ENCODE data around the gene PDE4A.

Gene PDE4A

DNA sequence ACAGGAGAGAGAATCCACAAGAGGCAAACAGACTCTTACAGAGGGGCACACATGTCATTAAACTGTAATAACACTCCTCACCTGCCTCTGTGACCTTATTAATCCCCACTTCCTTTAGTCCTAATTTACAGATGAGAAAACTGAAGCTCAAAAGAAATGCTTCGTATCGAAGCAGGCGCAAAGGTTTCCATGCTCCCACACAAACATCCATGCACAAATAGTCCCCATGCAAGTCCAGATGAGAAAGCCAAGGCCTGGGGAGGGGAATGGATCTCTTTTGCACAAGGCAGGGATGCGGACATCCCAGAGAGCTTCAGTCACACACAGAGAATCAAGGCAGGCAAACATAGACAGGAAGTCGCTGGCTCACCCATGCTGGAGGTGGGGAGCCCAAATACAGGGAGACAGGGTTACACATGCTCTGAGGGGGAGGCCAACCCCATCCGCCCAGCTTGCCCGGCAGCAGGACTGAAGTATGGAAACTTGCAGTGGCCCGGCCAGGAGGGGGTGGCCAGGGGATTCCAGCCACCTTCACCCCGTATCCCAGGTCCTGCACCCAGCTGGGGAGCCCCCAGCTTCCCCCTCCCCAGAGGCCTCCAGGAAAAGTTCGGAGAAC, 96.4 kb downstream of the PDE4A start:
- FAIRE-seq, result no peak

DNA sequence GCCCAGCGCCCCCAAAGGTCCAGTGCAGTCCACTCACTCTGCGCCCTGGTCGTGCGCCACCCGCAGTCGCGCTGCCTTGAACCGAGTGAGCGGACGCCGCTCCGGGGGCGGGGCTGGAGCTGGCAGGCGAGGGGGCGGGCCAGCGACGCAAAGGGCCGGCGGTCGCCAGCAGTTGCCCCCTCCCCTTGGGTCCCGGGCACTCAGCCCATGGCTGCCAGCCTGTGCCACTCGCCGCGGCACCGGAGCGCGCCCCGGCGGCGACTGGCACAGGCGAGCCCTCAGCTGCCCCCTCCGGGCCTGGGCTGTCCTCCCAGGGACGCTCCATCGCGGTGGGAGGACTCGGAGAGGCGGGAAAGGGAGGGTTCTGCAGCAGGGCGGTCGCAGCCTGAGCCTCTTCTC, 97.0 kb downstream of the PDE4A start, which contains the start of gene S1PR5:
TSS of gene S1PR5 (minus strand) at position 87 of the 399 bp plus-strand sequence. CDS start 2,436 bp downstream, outside the sequence.
- no peak for FAIRE-seq

DNA sequence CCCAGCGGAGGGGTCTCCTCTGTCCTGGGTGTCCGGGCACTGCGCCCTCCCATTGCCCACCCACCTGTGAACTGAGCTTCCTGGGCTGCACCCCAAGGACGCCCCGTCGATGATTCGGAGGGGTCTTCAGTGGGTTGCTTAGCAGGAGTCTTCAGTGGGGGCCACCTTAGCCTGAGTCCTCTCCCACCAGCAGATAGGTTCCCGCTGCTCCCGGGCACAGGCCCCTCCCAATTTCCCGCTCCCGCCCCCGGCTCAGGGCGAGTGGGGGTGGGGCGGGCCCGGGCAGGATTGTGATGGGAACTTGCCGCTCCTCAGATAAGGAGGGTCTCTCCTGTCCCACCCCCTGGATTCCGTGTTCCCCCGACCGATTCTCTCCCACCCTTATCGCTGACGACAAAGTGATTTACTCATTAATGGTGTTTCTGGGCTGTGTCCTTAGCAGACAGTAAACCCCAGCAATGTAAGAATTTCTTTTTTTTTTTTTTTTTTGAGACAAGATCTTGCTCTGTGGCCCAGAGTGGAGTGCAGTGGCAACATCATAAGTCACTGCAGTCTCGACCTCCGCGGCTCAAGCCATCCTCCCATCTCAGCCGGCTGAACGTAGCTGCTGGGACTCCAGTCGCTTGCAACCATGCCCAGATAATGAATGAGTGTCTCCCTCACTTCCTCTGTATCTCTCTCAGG, 97.6 kb downstream of the PDE4A start:
- no peak for FAIRE-seq

DNA sequence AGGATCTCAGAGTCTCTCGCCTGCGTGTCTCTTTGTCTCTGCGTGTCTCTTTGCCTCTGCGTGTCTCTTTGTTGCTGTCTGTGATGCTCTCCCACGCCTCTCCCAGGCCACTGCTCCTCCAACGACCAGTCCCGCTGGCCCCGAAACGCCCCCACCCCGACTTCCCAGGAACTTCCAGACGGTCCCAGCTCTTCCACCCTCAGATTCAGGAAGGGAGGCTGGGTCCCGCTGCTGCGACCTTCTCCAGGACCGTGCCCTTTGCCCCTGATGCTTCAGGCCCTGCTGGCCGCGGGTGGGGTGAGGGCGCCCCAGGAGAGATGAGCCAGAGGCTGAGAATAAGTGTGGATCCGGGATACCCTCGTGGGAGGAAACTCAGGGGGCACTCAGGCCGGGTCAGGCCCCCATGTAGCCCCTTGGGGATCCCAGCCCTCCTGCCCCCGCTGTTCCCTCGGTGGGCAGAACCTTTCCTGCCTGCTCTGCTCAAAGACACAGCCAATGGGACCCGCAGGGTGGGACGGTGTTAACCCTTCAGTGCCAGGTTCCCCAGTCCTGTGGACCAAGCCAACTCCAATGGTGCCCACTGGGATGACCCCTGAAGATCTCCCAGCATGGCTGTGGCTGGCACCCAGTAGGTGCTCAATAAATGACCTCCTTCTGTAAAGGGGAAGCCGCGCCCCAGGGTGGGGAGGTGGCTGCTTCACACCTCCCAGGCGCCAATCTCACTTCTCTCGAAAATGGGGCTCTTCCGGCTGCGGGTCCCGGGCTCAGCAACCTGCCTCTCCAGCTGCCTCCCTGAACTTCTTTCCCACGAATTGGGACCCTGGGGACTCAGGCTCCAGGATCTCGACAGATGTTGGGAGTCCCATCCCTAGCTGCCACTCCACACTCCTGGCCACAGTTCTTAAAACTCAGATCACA, 98.4 kb downstream of the PDE4A start:
- no peak for FAIRE-seq

Data from endometrium (tissue), 2 donors.